H9 (cell line): ENCODE data around the gene FLOT2. TPM values are rescaled to one million over a fixed set of nuclear protein-coding genes. Genes with fewer than 3 reads are reported as not detected.

Experiments used
- DNase-seq: peaks from one replicate; pipeline ENCODE4 v3.0.0-alpha.2; 2017
- H2AFZ ChIP-seq: one replicate; pipeline ENCODE4 v1.6.1; 2013; ENCODE audit warnings: mild to moderate bottlenecking, low read length, control low read depth, moderate library complexity
- H2AK5ac ChIP-seq: 2 replicates; pipeline ENCODE4 v1.6.1; 2013; ENCODE audit warnings: low read length, control low read depth, mixed read lengths; ENCODE audit not compliant: insufficient read length
- H2BK120ac ChIP-seq: one replicate; pipeline ENCODE4 v1.6.1; 2013; ENCODE audit warnings: low read depth, mild to moderate bottlenecking, low read length, control low read depth, inconsistent platforms; ENCODE audit not compliant: poor library complexity, severe bottlenecking
- H2BK12ac ChIP-seq: 2 replicates; pipeline ENCODE4 v1.6.1; 2013; ENCODE audit warnings: low read length, control low read depth, mixed read lengths, low read depth; ENCODE audit not compliant: insufficient read length
- H2BK15ac ChIP-seq: 2 replicates; pipeline ENCODE4 v1.6.1; 2013; ENCODE audit warnings: low read depth, low read length, control low read depth
- H2BK20ac ChIP-seq: one replicate; pipeline ENCODE4 v1.6.1; 2013; ENCODE audit warnings: low read depth, mild to moderate bottlenecking, low read length, control low read depth, inconsistent platforms; ENCODE audit not compliant: poor library complexity, severe bottlenecking
- H2BK5ac ChIP-seq: 2 replicates; pipeline ENCODE4 v1.6.1; 2013; ENCODE audit warnings: low read length, control low read depth, mixed read lengths; ENCODE audit not compliant: insufficient read length
- H3K14ac ChIP-seq: 2 replicates; pipeline ENCODE4 v1.6.1; 2013; ENCODE audit warnings: low read length, control low read depth; ENCODE audit not compliant: insufficient read depth
- H3K18ac ChIP-seq: 2 replicates; pipeline ENCODE4 v1.6.1; 2013; ENCODE audit warnings: low read depth, mild to moderate bottlenecking, mixed read lengths, low read length, control low read depth; ENCODE audit not compliant: insufficient read length
- H3K23ac ChIP-seq: 2 replicates; pipeline ENCODE4 v1.6.1; 2013; ENCODE audit warnings: low read length, control low read depth, mixed read lengths, low read depth; ENCODE audit not compliant: insufficient read length
- H3K23me2 ChIP-seq: 2 replicates; pipeline ENCODE4 v1.6.1; 2013; ENCODE audit warnings: low read depth, mild to moderate bottlenecking, mixed read lengths, low read length, control low read depth; ENCODE audit not compliant: insufficient read length, poor library complexity, severe bottlenecking
- H3K27ac ChIP-seq: 2 replicates; pipeline ENCODE4 v1.5.1; 2013; ENCODE audit warnings: low read length, control low read depth, mixed read lengths, low read depth; ENCODE audit not compliant: insufficient read length
- H3K27me3 ChIP-seq: 2 replicates; pipeline ENCODE4 v1.6.1; 2013; ENCODE audit warnings: low read length, control low read depth, inconsistent platforms; ENCODE audit not compliant: insufficient read depth
- H3K4ac ChIP-seq: 2 replicates; pipeline ENCODE4 v1.6.1; 2013; ENCODE audit warnings: low read depth, mild to moderate bottlenecking, control low read depth, inconsistent platforms, low read length, moderate library complexity
- H3K4me1 ChIP-seq: 2 replicates; pipeline ENCODE4 v1.6.1; 2013; ENCODE audit warnings: low read length, control low read depth, inconsistent platforms; ENCODE audit not compliant: insufficient read depth
- H3K4me2 ChIP-seq: 2 replicates; pipeline ENCODE4 v1.6.1; 2013; ENCODE audit warnings: low read length, control low read depth, mixed read lengths; ENCODE audit not compliant: insufficient read length, insufficient read depth
- H3K56ac ChIP-seq: 2 replicates; pipeline ENCODE4 v1.6.1; 2013; ENCODE audit warnings: low read depth, mild to moderate bottlenecking, mixed read lengths, low read length, control low read depth; ENCODE audit not compliant: insufficient read length
- H3K79me1 ChIP-seq: 2 replicates; pipeline ENCODE4 v1.6.1; 2013; ENCODE audit warnings: low read depth, mild to moderate bottlenecking, moderate library complexity, low read length, control low read depth, inconsistent platforms; ENCODE audit not compliant: insufficient read depth, poor library complexity, severe bottlenecking
- H3K79me2 ChIP-seq: 2 replicates; pipeline ENCODE4 v1.6.1; 2013; ENCODE audit warnings: low read length, control low read depth, inconsistent platforms; ENCODE audit not compliant: insufficient read depth
- H3K9ac ChIP-seq: 2 replicates; pipeline ENCODE4 v1.6.1; 2013; ENCODE audit warnings: low read length, control low read depth, mixed read lengths; ENCODE audit not compliant: insufficient read length; ENCODE audit errors: extremely low read depth
- H3K9me3 ChIP-seq: one replicate; pipeline ENCODE4 v1.6.1; 2013; ENCODE audit warnings: low read depth, low read length, inconsistent platforms; ENCODE audit not compliant: control insufficient read depth
- H3T11ph ChIP-seq: one replicate; pipeline ENCODE4 v1.6.1; 2013; ENCODE audit warnings: mild to moderate bottlenecking, low read length, control low read depth, inconsistent platforms
- H4K20me1 ChIP-seq: one replicate; pipeline ENCODE4 v1.6.1; 2013; ENCODE audit not compliant: control insufficient read depth, insufficient read length, insufficient read depth
- H4K5ac ChIP-seq: 2 replicates; pipeline ENCODE4 v1.6.1; 2013; ENCODE audit warnings: low read depth, mild to moderate bottlenecking, mixed read lengths, low read length, control low read depth; ENCODE audit not compliant: insufficient read length
- H4K8ac ChIP-seq: replicated peaks from 2 replicates; pipeline ENCODE4 v1.6.1; 2013; ENCODE audit warnings: low read length, control low read depth, mixed read lengths, low read depth; ENCODE audit not compliant: insufficient read length
- H4K91ac ChIP-seq: 2 replicates; pipeline ENCODE4 v1.6.1; 2013; ENCODE audit warnings: low read depth, mild to moderate bottlenecking, moderate library complexity, mixed read lengths, low read length, control low read depth; ENCODE audit not compliant: insufficient read length
- H3K27ac Mint-ChIP-seq, 3 experiments: 2 replicates in 2 of 3; 3 replicates in 1 of 3; pipeline ENCODE4 v1.8.0; 2020 to 2021; ENCODE audit warnings: mixed read lengths in 3 of 3, mild to moderate bottlenecking in 1 of 3, moderate library complexity in 1 of 3
- H3K27me3 Mint-ChIP-seq: 2 replicates; pipeline ENCODE4 v1.8.0; 2021; ENCODE audit warnings: low read depth, mild to moderate bottlenecking, moderate library complexity, mixed read lengths
- H3K36me3 Mint-ChIP-seq, 3 experiments: 2 replicates in 2 of 3; 3 replicates in 1 of 3; pipeline ENCODE4 v1.8.0; 2020 to 2021; ENCODE audit warnings: low read depth in 3 of 3, mixed read lengths in 3 of 3; ENCODE audit not compliant: insufficient read depth in 1 of 3
- H3K4me1 Mint-ChIP-seq, 2 experiments: 2 replicates each; pipeline ENCODE4 v1.8.0; 2020; ENCODE audit warnings: mixed read lengths in 2 of 2
- H3K4me3 Mint-ChIP-seq, 2 experiments: 2 replicates in 1 of 2; 3 replicates in 1 of 2; pipeline ENCODE4 v1.8.0; 2020 to 2021; ENCODE audit warnings: mild to moderate bottlenecking in 2 of 2, mixed read lengths in 2 of 2, moderate library complexity in 1 of 2
- H3K9me3 Mint-ChIP-seq, 2 experiments: 2 replicates in 1 of 2; 3 replicates in 1 of 2; pipeline ENCODE4 v1.8.0; 2020; ENCODE audit warnings: mild to moderate bottlenecking in 2 of 2, mixed read lengths in 2 of 2, moderate library complexity in 1 of 2
- WGBS: extraction: QIAGEN DNeasy Blood & Tissue Kit; methylation state at CpG from one replicate; pipeline ENCODE4 v1.1.7; 2013; ENCODE audit warnings: missing lambda C conversion rate, low lambda C conversion rate, mixed read lengths; ENCODE audit not compliant: insufficient read length; ENCODE audit errors: extremely low coverage; 5-methylcytosine and 5-hydroxymethylcytosine counted together
- total RNA-seq: library from RNA; stranded (reverse); gene quantifications from 2 replicates; pipeline ENCODE4 v1.2.1, GENCODE V29; 2021
- TF ChIP-seq, protein P1 (sequence below): fragments of 200-600 bp; sonication (generic); conservative IDR thresholded peaks from 3 replicates; pipeline ENCODE4 v1.8.0; 2021; ENCODE audit warnings: antibody characterized with exemption, mild to moderate bottlenecking

FLOT2 gene
- total RNA-seq, 1 experiment from 2014 or later: 173 TPM

DNA sequence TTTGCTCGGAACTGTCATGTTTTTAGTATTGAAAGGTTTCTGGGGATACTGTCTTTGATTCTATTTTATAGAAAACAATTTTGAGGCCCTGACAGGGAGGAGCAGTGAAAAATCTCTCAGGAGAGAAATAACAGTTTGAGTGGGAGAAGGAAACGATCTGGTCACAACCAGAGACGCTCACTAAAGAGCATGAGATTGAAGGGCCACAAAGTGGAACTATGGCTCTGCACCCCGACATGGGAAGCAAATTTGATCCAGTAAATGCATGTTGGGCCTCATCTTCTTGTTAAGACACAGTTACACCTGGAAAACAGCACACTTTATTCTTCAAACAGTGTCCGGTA, 42.2 kb downstream of the FLOT2 start:
- H2BK120ac ChIP-seq: no peak overlapping the region
- TF ChIP-seq, protein P1, sequence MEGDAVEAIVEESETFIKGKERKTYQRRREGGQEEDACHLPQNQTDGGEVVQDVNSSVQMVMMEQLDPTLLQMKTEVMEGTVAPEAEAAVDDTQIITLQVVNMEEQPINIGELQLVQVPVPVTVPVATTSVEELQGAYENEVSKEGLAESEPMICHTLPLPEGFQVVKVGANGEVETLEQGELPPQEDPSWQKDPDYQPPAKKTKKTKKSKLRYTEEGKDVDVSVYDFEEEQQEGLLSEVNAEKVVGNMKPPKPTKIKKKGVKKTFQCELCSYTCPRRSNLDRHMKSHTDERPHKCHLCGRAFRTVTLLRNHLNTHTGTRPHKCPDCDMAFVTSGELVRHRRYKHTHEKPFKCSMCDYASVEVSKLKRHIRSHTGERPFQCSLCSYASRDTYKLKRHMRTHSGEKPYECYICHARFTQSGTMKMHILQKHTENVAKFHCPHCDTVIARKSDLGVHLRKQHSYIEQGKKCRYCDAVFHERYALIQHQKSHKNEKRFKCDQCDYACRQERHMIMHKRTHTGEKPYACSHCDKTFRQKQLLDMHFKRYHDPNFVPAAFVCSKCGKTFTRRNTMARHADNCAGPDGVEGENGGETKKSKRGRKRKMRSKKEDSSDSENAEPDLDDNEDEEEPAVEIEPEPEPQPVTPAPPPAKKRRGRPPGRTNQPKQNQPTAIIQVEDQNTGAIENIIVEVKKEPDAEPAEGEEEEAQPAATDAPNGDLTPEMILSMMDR: no peak
- Mint-ChIP-seq H3K36me3 (peaks cover 24 to 37% (median 33%) of the 10 kb centered on the region in 3 experiments), H3K27ac (peak overlapping the region; percentile 64 to 70 (median 65); a peak in 6 of 7 replicates), H3K4me1 (peaks cover 6 to 8% of the 10 kb centered on the region in 2 experiments), H3K27me3 (no peaks in the 10 kb centered on the region), H3K4me3 (peak overlapping the region; percentile 82 to 89), H3K9me3 (no peaks in the 10 kb centered on the region)
- DNase-seq: no peak
- no peak overlapping the region for H2BK12ac ChIP-seq
- H3K27me3 ChIP-seq: no peaks in the 10 kb centered on the region
- H4K91ac ChIP-seq: no peak overlapping the region
- H3T11ph ChIP-seq: no peak overlapping the region
- H4K5ac ChIP-seq: no peak overlapping the region
- no peak overlapping the region for H3K56ac ChIP-seq
- H2AFZ ChIP-seq: no peak overlapping the region
- H3K27ac ChIP-seq: no peak overlapping the region
- H3K9ac ChIP-seq: peak overlapping the region; percentile 82
- H3K4me2 ChIP-seq: peak overlapping the region; percentile 57
- no peaks in the 10 kb centered on the region for H3K79me2 ChIP-seq
- no peak overlapping the region for H3K18ac ChIP-seq
- H3K23ac ChIP-seq: no peak overlapping the region
- no peak overlapping the region for H2BK5ac ChIP-seq
- peaks cover 3% of the 10 kb centered on the region for H3K23me2 ChIP-seq
- WGBS: no CpG with 5 or more reads among the region's 5 CpGs
- H3K79me1 ChIP-seq: no peaks in the 10 kb centered on the region
- H2BK15ac ChIP-seq: no peak overlapping the region
- no peaks in the 10 kb centered on the region for H3K9me3 ChIP-seq
- H3K14ac ChIP-seq: no peak overlapping the region
- H2AK5ac ChIP-seq: no peak overlapping the region
- no peaks in the 10 kb centered on the region; the same call in 1 of the 2 replicates for H3K4me1 ChIP-seq
- no peak overlapping the region for H2BK20ac ChIP-seq
- no peak overlapping the region for H4K8ac ChIP-seq
- no peaks in the 10 kb centered on the region for H4K20me1 ChIP-seq
- no peak overlapping the region for H3K4ac ChIP-seq
